ENCODE measurements around the gene MAGI1. TPM values are rescaled to one million over a fixed set of nuclear protein-coding genes. Genes with fewer than 3 reads are reported as not detected.

Gene MAGI1
- total RNA-seq, 1 donor from 2014 or later: 5.0 TPM

GRCh38 chr3:65472501-65472900 lies 566.2 kb downstream of the MAGI1 start:
- DNase-seq (ENCODE audit: low read depth) (no peak), FAIRE-seq (no peak)
- Histone ChIP-seq H3K27me3 (ENCODE audit: control insufficient read depth, insufficient read depth, low read length) (no peaks in the 10 kb centered on the region), H3K4me3 (ENCODE audit: low read depth, low read length) (no peak overlapping the region), H3K36me3 (ENCODE audit: control insufficient read depth, insufficient read depth, low read length) (no peaks in the 10 kb centered on the region)
- TF ChIP-seq, protein P1, sequence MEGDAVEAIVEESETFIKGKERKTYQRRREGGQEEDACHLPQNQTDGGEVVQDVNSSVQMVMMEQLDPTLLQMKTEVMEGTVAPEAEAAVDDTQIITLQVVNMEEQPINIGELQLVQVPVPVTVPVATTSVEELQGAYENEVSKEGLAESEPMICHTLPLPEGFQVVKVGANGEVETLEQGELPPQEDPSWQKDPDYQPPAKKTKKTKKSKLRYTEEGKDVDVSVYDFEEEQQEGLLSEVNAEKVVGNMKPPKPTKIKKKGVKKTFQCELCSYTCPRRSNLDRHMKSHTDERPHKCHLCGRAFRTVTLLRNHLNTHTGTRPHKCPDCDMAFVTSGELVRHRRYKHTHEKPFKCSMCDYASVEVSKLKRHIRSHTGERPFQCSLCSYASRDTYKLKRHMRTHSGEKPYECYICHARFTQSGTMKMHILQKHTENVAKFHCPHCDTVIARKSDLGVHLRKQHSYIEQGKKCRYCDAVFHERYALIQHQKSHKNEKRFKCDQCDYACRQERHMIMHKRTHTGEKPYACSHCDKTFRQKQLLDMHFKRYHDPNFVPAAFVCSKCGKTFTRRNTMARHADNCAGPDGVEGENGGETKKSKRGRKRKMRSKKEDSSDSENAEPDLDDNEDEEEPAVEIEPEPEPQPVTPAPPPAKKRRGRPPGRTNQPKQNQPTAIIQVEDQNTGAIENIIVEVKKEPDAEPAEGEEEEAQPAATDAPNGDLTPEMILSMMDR (IDR thresholded peaks at IDR 0.05; ENCODE audit: insufficient read depth, low read length, severe bottlenecking): no peak

DNA sequence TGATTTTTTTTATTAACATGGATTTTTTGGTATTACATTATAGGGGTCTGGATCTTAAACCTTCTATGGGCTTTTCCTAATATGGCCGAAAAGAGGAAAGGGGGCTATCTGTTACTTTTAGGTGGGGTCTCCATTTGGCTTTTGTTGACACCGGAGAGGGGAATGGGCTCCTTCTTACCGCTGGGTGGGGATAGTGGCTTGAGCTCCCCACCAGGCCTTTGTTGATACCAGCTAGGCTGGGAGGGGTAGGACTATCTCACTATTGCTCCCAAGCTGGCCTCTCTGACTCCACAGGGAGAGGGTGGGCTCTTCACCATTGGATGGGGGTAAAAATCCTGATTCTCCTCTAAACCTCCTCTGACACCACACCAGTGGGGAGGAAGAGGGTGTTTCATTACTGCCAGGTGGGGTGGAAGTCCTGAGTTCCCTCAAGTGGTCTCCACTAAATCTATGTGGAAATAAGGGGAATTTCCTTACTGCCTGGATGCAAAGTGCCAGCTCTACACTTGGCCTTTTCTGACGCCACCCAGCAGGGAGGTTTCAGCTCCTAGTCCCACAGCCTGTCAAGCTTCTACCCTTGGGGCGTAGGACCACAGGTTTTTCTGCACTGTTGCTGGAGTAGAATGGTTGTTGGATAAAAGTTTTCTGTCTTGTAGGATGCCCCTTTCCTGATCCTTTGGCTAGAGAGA lies 572.3 kb downstream of the MAGI1 start:
- Histone ChIP-seq H3K4me3 (ENCODE audit: low read depth, low read length) (no peak overlapping the region), H3K36me3 (ENCODE audit: control insufficient read depth, insufficient read depth, low read length) (no peaks in the 10 kb centered on the region), H3K27me3 (ENCODE audit: control insufficient read depth, insufficient read depth, low read length) (no peaks in the 10 kb centered on the region)
- TF ChIP-seq, protein P1 (IDR thresholded peaks at IDR 0.05; ENCODE audit: insufficient read depth, low read length, severe bottlenecking): no peak
- DNase-seq (ENCODE audit: low read depth) (no peak), FAIRE-seq (no peak)

DNA sequence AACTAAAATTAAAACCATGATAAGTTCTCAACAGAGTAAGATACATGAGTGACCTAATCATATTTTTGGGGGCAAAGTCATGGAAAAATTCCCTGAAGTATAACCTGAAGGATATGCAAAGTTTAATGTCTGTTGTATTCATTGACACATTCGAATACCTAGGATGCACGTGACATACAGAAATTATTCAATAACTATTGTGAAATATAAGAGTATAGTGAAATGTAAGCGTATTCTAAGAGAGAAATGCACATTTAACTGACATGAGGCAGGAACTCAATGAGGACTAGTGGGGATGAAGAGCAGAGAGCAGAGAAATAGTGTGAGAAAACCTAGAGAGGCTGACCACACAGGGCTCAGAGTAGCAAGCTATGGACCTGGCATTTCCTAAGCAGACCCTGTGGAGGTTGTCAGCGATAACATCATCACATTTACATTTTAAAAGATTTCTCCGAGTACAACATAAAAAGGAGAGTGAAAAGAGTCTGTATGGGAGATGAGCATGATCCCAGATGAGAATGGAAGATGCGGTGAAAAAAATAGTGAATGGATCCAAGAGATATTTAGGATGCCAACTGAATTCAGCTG lies 588.8 kb downstream of the MAGI1 start:
- TF ChIP-seq, protein P1 (IDR thresholded peaks at IDR 0.05; ENCODE audit: insufficient read depth, low read length, severe bottlenecking): no peak
- FAIRE-seq (no peak), DNase-seq (ENCODE audit: low read depth) (no peak)
- Histone ChIP-seq H3K27me3 (ENCODE audit: control insufficient read depth, insufficient read depth, low read length) (no peaks in the 10 kb centered on the region), H3K36me3 (ENCODE audit: control insufficient read depth, insufficient read depth, low read length) (no peaks in the 10 kb centered on the region), H3K4me3 (ENCODE audit: low read depth, low read length) (no peak overlapping the region)

DNA sequence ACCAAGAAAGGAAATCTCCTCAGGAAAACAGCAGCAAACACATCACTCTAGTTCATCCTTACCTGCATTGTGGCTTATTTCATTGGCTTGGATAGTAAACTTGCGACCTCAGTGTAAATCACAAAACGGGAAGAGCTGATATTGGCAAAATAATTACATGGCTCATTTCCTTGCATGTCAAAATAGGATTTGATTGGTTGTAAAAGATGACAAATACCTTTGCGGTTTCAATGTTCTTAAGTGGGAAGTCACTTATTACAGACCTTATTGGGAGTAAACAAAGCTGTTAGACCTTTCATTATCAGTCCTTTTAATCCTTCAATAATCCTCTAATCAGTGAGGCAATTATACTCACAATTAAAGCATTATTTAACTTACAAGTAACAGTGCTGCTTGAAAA lies 590.6 kb downstream of the MAGI1 start:
- no peak for FAIRE-seq
- no peaks in the 10 kb centered on the region for H3K27me3 ChIP-seq (ENCODE audit: control insufficient read depth, insufficient read depth, low read length)
- DNase-seq (ENCODE audit: low read depth): no peak
- H3K4me3 ChIP-seq (ENCODE audit: low read depth, low read length): no peak overlapping the region
- TF ChIP-seq, protein P1 (IDR thresholded peaks at IDR 0.05; ENCODE audit: insufficient read depth, low read length, severe bottlenecking): no peak
- no peaks in the 10 kb centered on the region for H3K36me3 ChIP-seq (ENCODE audit: control insufficient read depth, insufficient read depth, low read length)

GRCh38 chr3:65445573-65446169 lies 593.0 kb downstream of the MAGI1 start:
- TF ChIP-seq, protein P1 (IDR thresholded peaks at IDR 0.05; ENCODE audit: insufficient read depth, low read length, severe bottlenecking): no peak

More at GRCh38 chr3:65445573-65446169, 593.0 kb downstream of the MAGI1 start:
- no peaks in the 10 kb centered on the region for H3K27me3 ChIP-seq (ENCODE audit: control insufficient read depth, insufficient read depth, low read length)
- no peaks in the 10 kb centered on the region for H3K36me3 ChIP-seq (ENCODE audit: control insufficient read depth, insufficient read depth, low read length)
- no peak overlapping the region for H3K4me3 ChIP-seq (ENCODE audit: low read depth, low read length)
- no peak for FAIRE-seq
- no peak for DNase-seq (ENCODE audit: low read depth)

Data from bronchial epithelial cell (primary cell).